ENCODE measurements around the gene GRIN1.
A peak's percentile ranks its signal among the peaks of the same experiment; 100 is the strongest.

GRIN1 gene

GRCh38 chr9:137161558-137162486 lies 22.9 kb downstream of the GRIN1 start:
- no peak for DNase-seq (ENCODE audit: low read depth in 1 of 2, low spot score in 1 of 2)
- no peak for TF ChIP-seq JUND (IDR thresholded peaks at IDR 0.05; ENCODE audit: low read depth)
- in situ Hi-C loops (cut with HindIII; ENCODE audit: low pct_unique_long_range_greater_than_20kb, low sequenced_read_pairs), result no loop called here

- DNase-seq (ENCODE audit: low read depth in 1 of 2, low spot score in 1 of 2), result no peak
- no peak for TF ChIP-seq JUND (IDR thresholded peaks at IDR 0.05; ENCODE audit: low read depth)
- in situ Hi-C loops (cut with HindIII; ENCODE audit: low pct_unique_long_range_greater_than_20kb, low sequenced_read_pairs), result no loop called here
Measured at GRCh38 chr9:137162505-137163364, 23.8 kb downstream of the GRIN1 start.

DNA sequence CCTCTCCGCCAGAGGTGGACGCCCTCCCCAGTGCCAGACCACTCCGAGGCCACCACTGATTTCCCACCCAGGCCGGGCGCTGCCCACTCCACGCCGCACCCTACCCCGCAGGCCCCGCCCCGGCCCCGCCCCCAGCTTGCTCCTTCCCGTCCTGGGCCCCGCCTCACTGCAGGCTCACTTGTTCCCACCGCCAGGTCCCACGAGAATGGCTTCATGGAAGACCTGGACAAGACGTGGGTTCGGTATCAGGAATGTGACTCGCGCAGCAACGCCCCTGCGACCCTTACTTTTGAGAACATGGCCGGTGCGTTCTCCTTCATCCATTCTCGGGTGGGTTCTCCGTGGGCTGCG lies 24.4 kb downstream of the GRIN1 start:
- no peak for DNase-seq (ENCODE audit: low read depth in 1 of 2, low spot score in 1 of 2)

GRCh38 chr9:137163805-137164204 lies 24.9 kb downstream of the GRIN1 start:
- in situ Hi-C loops (cut with HindIII; ENCODE audit: low pct_unique_long_range_greater_than_20kb, low sequenced_read_pairs), result no loop called here
- no peak for DNase-seq (ENCODE audit: low read depth in 1 of 2, low spot score in 1 of 2)
- no peak for TF ChIP-seq JUND (IDR thresholded peaks at IDR 0.05; ENCODE audit: low read depth)

More for the DNA sequence above, 24.4 kb downstream of the GRIN1 start:
- in situ Hi-C loops (cut with HindIII; ENCODE audit: low pct_unique_long_range_greater_than_20kb, low sequenced_read_pairs), result no loop called here
- TF ChIP-seq JUND (IDR thresholded peaks at IDR 0.05; ENCODE audit: low read depth), result no peak

DNA sequence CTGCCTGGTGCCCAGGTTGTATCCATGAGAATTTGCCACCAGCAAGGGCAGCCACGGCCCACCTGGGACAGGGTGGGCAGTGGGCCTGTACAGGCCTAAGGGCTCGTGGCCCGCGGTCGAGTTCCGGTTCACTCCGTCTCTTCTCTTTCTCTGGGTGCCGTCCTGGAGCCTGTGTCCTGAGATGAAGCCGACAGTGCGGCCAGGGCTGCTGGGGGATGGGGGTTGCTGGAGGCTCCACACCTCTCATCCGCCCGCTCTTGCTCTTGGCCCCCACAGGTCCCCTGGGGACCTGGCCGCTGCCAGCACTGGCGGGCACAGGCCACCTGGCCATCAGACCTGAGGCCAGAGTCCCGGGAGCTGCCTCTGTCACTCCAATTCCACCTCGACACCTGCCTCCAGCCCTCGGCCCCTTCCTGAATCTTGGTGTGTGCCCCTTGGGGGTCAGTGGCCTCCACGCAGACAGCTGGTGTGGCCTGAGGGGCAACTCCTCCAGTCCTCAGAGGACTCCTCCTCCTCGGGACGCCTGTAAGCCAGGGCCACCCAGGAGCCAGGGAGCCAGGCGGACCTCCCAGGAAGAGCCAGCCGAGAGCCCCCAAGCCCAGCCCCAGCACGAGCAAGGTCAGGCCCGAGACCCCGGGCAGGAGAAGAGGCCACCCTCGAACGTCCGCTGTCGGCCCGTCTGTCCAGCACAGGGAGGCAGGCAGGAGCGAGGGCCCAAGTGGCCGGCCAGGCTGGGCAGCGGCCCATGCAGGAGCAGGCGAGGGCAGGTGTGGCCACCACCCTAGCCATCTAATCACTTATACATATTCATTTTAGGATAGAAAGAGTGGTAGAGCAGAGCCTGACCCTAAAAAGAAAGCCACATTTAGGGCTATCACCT lies 25.7 kb downstream of the GRIN1 start:
- DNase-seq (ENCODE audit: low read depth in 1 of 2, low spot score in 1 of 2), result no peak
- in situ Hi-C loops (cut with HindIII; ENCODE audit: low pct_unique_long_range_greater_than_20kb, low sequenced_read_pairs), result no loop called here
- TF ChIP-seq JUND (IDR thresholded peaks at IDR 0.05; ENCODE audit: low read depth), result no peak

GRCh38 chr9:137165250-137165836 lies 26.4 kb downstream of the GRIN1 start:
- TF ChIP-seq JUND (IDR thresholded peaks at IDR 0.05; ENCODE audit: low read depth), result no peak
- in situ Hi-C loops (cut with HindIII; ENCODE audit: low pct_unique_long_range_greater_than_20kb, low sequenced_read_pairs), result no loop called here
- no peak for DNase-seq (ENCODE audit: low read depth in 1 of 2, low spot score in 1 of 2)

- TF ChIP-seq JUND (IDR thresholded peaks at IDR 0.05; ENCODE audit: low read depth), result no peak
- in situ Hi-C loops (cut with HindIII; ENCODE audit: low pct_unique_long_range_greater_than_20kb, low sequenced_read_pairs), result no loop called here
- peak in 1 of 2 experiments; percentile 26 for DNase-seq (ENCODE audit: low read depth in 1 of 2, low spot score in 1 of 2)
Measured at GRCh38 chr9:137166380-137167229, 27.7 kb downstream of the GRIN1 start.

GRCh38 chr9:137167277-137167746 lies 28.4 kb downstream of the GRIN1 start:
- in situ Hi-C loops (cut with HindIII; ENCODE audit: low pct_unique_long_range_greater_than_20kb, low sequenced_read_pairs), result no loop called here
- DNase-seq (ENCODE audit: low read depth in 1 of 2, low spot score in 1 of 2), result peak; percentile 50 to 74
- no peak for TF ChIP-seq JUND (IDR thresholded peaks at IDR 0.05; ENCODE audit: low read depth)

- in situ Hi-C loops (cut with HindIII; ENCODE audit: low pct_unique_long_range_greater_than_20kb, low sequenced_read_pairs), result no loop called here
- DNase-seq (ENCODE audit: low read depth in 1 of 2, low spot score in 1 of 2), result peak; percentile 85 to 91
- TF ChIP-seq JUND (IDR thresholded peaks at IDR 0.05; ENCODE audit: low read depth), result no peak
Measured at GRCh38 chr9:137167747-137168572, 29.0 kb downstream of the GRIN1 start.

DNA sequence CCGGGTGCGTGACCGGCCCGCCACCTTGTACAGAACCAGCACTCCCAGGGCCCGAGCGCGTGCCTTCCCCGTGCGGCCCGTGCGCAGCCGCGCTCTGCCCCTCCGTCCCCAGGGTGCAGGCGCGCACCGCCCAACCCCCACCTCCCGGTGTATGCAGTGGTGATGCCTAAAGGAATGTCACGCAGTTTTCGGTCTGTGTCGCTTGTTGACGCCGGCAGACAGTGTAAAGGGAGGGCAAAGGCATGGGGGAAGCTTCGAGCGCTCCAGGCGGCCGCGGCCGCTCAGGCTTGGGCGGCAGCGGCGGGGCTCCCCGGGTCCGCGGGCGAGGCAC lies 29.6 kb downstream of the GRIN1 start:
- TF ChIP-seq JUND (IDR thresholded peaks at IDR 0.05; ENCODE audit: low read depth), result no peak
- DNase-seq (ENCODE audit: low read depth in 1 of 2, low spot score in 1 of 2), result peak; percentile 81 to 88
- in situ Hi-C loops (cut with HindIII; ENCODE audit: low pct_unique_long_range_greater_than_20kb, low sequenced_read_pairs), result no loop called here
